Stimulated activated CD8-positive, alpha-beta memory T cell treated with anti-CD3 and anti-CD28 coated beads, Interleukin-12 subunit alpha, Interleukin-12 subunit beta, amount 100 ng/mL, for 1 hour (primary cell): ENCODE measurements around the gene NDUFS3.
"Not testable (repeated sequence)": the region's sequence is repeated elsewhere in the genome, so short reads cannot be mapped to it uniquely, and the experiment has no call there.

ENCODE experiments used
- DNase-seq: peaks from one replicate; pipeline ENCODE4 v3.0.0-alpha.2; 2020; ENCODE audit warnings: low read depth

The NDUFS3 gene

GRCh38 chr11:47578524-47579494 lies at the start of gene NDUFS3, which contains the start of gene KBTBD4:
NDUFS3 (plus strand) TSS chr11:47579074; CDS start chr11:47579092, 18 bp downstream.
KBTBD4 (minus strand) TSS chr11:47578970; CDS start chr11:47578951, 19 bp downstream.
- peak; percentile 86 for DNase-seq

- no peak for DNase-seq
Observed at GRCh38 chr11:47529951-47530350, 48.9 kb upstream of the NDUFS3 start.

GRCh38 chr11:47530721-47531120 lies 48.2 kb upstream of the NDUFS3 start:
- DNase-seq, result not testable (repeated sequence)

GRCh38 chr11:47531666-47532065 lies 47.2 kb upstream of the NDUFS3 start:
- no peak for DNase-seq

- no peak for DNase-seq
Observed at GRCh38 chr11:47532597-47533213, 46.2 kb upstream of the NDUFS3 start.

- DNase-seq, result no peak
Observed at GRCh38 chr11:47533690-47534151, 45.2 kb upstream of the NDUFS3 start.

GRCh38 chr11:47534704-47535251 lies 44.1 kb upstream of the NDUFS3 start:
- DNase-seq, result no peak

- DNase-seq, result no peak
Observed at GRCh38 chr11:47536915-47537314, 42.0 kb upstream of the NDUFS3 start.

- DNase-seq, result no peak
Observed at GRCh38 chr11:47538741-47539565, 39.9 kb upstream of the NDUFS3 start.

GRCh38 chr11:47539681-47540039 lies 39.2 kb upstream of the NDUFS3 start:
- DNase-seq, result no peak

- no peak for DNase-seq
Observed at GRCh38 chr11:47541070-47541469, 37.8 kb upstream of the NDUFS3 start.

GRCh38 chr11:47545298-47545697 lies 33.6 kb upstream of the NDUFS3 start:
- DNase-seq, result no peak

- DNase-seq, result not testable (repeated sequence)
Observed at GRCh38 chr11:47546274-47546673, 32.6 kb upstream of the NDUFS3 start.

- no peak for DNase-seq
Observed at GRCh38 chr11:47550288-47551047, 28.4 kb upstream of the NDUFS3 start.

- no peak for DNase-seq
Observed at GRCh38 chr11:47551086-47551485, 27.8 kb upstream of the NDUFS3 start.

GRCh38 chr11:47552056-47552565 lies 26.8 kb upstream of the NDUFS3 start:
- DNase-seq, result no peak

- peak; percentile 86 for DNase-seq
Observed at GRCh38 chr11:47552566-47553405, 26.1 kb upstream of the NDUFS3 start, which contains the start of gene CELF1. CELF1 (minus strand) TSS chr11:47553132; CDS start chr11:47499523, 53,609 bp downstream.

- no peak for DNase-seq
Observed at GRCh38 chr11:47553406-47553743, 25.5 kb upstream of the NDUFS3 start.

- not testable (repeated sequence) for DNase-seq
Observed at GRCh38 chr11:47557004-47557403, 21.9 kb upstream of the NDUFS3 start.

GRCh38 chr11:47558695-47559094 lies 20.2 kb upstream of the NDUFS3 start:
- no peak for DNase-seq
